ENCODE data around the gene SLC44A3. TPM values are rescaled to one million over a fixed set of nuclear protein-coding genes. Genes with fewer than 3 reads are reported as not detected.

SLC44A3 gene
- total and polyA plus RNA-seq, 2 of the 4 experiments (the other 2 are of a cell fraction) = 0.31 to 0.54 TPM

- H3K23ac ChIP-seq (ENCODE audit: low read depth, low read length) = no peak overlapping the region
- no TSS peak for BruUV-seq (replicated peaks)
- no peak overlapping the region for H3K4me2 ChIP-seq (ENCODE audit: low read depth, low read length)
- no peak overlapping the region for H3K14ac ChIP-seq (replicated peaks; ENCODE audit: low read depth, low read length)
- H2BK120ac ChIP-seq (ENCODE audit: low read depth, low read length) = no peak overlapping the region
- H3K4me1 ChIP-seq (ENCODE audit: control insufficient read depth, insufficient read depth, low read length) = peaks cover 12% of the 10 kb centered on the region
- DNase-seq (no peak), ATAC-seq (ENCODE audit: low read depth) (no peak)
- H2AK9ac ChIP-seq (replicated peaks; ENCODE audit: low read depth, low read length, poor library complexity) = no peak overlapping the region
- H3K27ac ChIP-seq (ENCODE audit: insufficient read depth, low read length) = no peak overlapping the region
- intact Hi-C loops (cut with micrococcal nuclease) (no loop called here), dilution Hi-C loops (cut with HindIII; ENCODE audit: low sequenced_read_pairs, unreplicated experiment) (loop anchor here (25.0 kb wide), 1 partner anchor 250 kb away; the partner anchor contains the start of gene F3), in situ Hi-C loops (cut with MboI; ENCODE audit: low sequenced_read_pairs) (no loop called here)
- peaks cover 9% of the 10 kb centered on the region; the same call in 1 of the 2 replicates for H3K9me1 ChIP-seq (ENCODE audit: insufficient read depth, low read length)
- no peak overlapping the region for H3K9ac ChIP-seq (ENCODE audit: low read depth, low read length)
- TF ChIP-seq RAD21 (IDR thresholded peaks at IDR 0.05; ENCODE audit: low read length) (no peak), FOS (IDR thresholded peaks at IDR 0.05; ENCODE audit: low read depth, low read length) (no peak), CEBPB (IDR thresholded peaks at IDR 0.05; ENCODE audit: low read depth, low read length) (no peak), RFX5 (IDR thresholded peaks at IDR 0.05; ENCODE audit: low read depth, low read length) (no peak), BHLHE40 (IDR thresholded peaks at IDR 0.05; ENCODE audit: low read depth, low read length) (no peak), SMC3 (IDR thresholded peaks at IDR 0.05; ENCODE audit: low read depth, low read length) (no peak), USF2 (IDR thresholded peaks at IDR 0.05; ENCODE audit: low read depth, low read length) (no peak), MAZ (IDR thresholded peaks at IDR 0.05; ENCODE audit: borderline replicate concordance, low read depth, low read length) (no peak)
- no peak overlapping the region for H2AFZ ChIP-seq (replicated peaks; ENCODE audit: low read length, poor library complexity)
- WGBS, 2 experiments (ENCODE audit: extremely low coverage in 2 of 2, insufficient read length in 1 of 2) = no CpG with 5 or more reads among the region's 1 CpG
- H2BK5ac ChIP-seq (ENCODE audit: low read depth, low read length, poor library complexity, severe bottlenecking) = no peak overlapping the region
- H3K9me3 ChIP-seq (ENCODE audit: control insufficient read depth, insufficient read depth, low read length) = no peaks in the 10 kb centered on the region
- H3K27me3 ChIP-seq (ENCODE audit: control insufficient read depth, insufficient read depth, low read length) = no peaks in the 10 kb centered on the region
- no peak overlapping the region for H3K4ac ChIP-seq (ENCODE audit: low read depth, low read length)
- ChIA-PET POLR2A (ENCODE audit: unreplicated experiment) (no interaction called here), CTCF (no interaction called here)
- no peak overlapping the region for H3K18ac ChIP-seq (ENCODE audit: low read depth, low read length)
- no peak overlapping the region for H2BK20ac ChIP-seq (ENCODE audit: low read depth, low read length)
- H4K20me1 ChIP-seq (ENCODE audit: insufficient read depth, low read length) = no peaks in the 10 kb centered on the region
- no peak overlapping the region for H3K4me3 ChIP-seq (ENCODE audit: insufficient read depth, low read depth, low read length)
- H4K5ac ChIP-seq (ENCODE audit: low read depth, low read length) = no peak overlapping the region
- no peak overlapping the region for H4K91ac ChIP-seq (ENCODE audit: insufficient read depth, low read depth, low read length)
- H4K8ac ChIP-seq (ENCODE audit: low read depth in 2 of 2, low read length in 2 of 2) = no peak overlapping the region
- no peaks in the 10 kb centered on the region for H3K36me3 ChIP-seq (ENCODE audit: control insufficient read depth, insufficient read depth, low read length)
- no peak overlapping the region for H2AK5ac ChIP-seq (ENCODE audit: low read depth, low read length)
- H3K79me1 ChIP-seq (ENCODE audit: low read depth in 1 of 2, low read length in 2 of 2) = no peaks in the 10 kb centered on the region
- no peak overlapping the region for H3K56ac ChIP-seq (ENCODE audit: extremely low read depth, insufficient read depth, low read length)
- no peak overlapping the region for H2BK15ac ChIP-seq (ENCODE audit: low read depth, low read length)
Measured at GRCh38 chr1:94787691-94788090, 32.5 kb upstream of the SLC44A3 start.

Measured in IMR-90 (cell line).